Glomerular endothelial cell (primary cell): Measurements from ENCODE around the gene PTGIS. TPM values are rescaled to one million over a fixed set of nuclear protein-coding genes. Genes with fewer than 3 reads are reported as not detected.

Source experiments
- DNase-seq: peaks from one replicate; pipeline ENCODE4 v3.0.0-alpha.2; 2011; ENCODE audit warnings: low read depth, low spot score; ENCODE audit errors: extremely low read depth
- total RNA-seq: library from RNA; depleted of rRNA; stranded (reverse); fragments of >200 nt; gene quantifications from 2 replicates; pipeline ENCODE4 v1.2.3, GENCODE V29; 2015

The PTGIS gene
- total RNA-seq, 1 donor from 2014 or later, result 2.5 TPM

DNA sequence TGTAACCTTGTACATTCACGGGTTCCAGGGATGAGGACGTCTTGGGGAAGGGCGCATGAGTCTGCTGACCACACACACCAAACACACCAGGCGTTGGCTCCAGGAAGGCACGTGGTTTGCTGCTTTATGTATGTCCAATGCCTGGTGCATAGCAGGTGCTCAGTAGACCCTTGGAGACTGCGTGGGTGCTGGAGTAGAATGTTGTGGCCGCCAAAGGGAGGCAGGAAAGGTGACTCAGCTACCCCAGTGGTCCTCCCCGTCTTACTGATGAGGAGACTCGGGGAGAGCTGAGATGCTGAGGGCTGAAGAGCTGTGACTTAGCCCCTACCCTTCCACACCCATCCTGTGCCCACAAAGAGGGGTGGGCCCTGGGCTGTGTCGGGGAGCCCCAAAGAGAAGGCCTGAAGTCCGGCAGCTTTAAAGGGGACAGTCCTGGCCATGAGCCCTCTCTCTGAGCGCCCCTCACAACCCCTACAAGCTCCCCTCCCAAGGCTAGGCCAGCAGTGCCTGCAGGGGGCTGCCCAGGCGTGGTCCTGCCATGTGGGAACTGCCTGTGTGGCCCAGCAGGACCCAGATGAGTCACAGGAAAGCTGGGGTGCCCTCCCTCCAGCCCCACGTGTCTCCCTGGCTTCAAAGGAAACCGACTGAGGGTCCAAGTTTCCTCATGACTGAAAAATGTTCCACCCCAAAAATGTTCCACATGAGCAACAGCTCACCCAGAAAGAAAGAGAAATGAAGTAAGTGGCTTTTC, 28.0 kb upstream of the PTGIS start:
- DNase-seq, result no peak

- no peak for DNase-seq
Observed at GRCh38 chr20:49595346-49595745, 27.4 kb upstream of the PTGIS start.

DNA sequence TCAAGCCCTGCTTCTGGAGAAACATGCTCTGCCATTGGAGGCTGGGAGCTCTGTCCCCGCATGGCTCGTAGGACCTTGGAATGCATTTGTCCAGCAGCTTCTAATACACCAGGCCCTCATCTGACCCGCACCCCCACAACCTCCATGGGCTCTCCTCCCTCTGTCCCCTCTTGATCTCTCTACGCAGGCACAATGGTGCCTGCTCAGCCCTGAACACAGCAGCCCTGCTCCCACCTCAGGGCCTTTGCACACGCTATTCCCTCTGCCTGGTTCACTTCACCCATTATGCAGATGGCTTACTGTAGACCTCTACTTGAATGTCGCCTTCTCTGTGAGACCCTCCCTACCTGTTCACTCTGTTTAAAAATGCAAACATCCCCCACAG, 27.0 kb upstream of the PTGIS start:
- DNase-seq, result no peak

DNA sequence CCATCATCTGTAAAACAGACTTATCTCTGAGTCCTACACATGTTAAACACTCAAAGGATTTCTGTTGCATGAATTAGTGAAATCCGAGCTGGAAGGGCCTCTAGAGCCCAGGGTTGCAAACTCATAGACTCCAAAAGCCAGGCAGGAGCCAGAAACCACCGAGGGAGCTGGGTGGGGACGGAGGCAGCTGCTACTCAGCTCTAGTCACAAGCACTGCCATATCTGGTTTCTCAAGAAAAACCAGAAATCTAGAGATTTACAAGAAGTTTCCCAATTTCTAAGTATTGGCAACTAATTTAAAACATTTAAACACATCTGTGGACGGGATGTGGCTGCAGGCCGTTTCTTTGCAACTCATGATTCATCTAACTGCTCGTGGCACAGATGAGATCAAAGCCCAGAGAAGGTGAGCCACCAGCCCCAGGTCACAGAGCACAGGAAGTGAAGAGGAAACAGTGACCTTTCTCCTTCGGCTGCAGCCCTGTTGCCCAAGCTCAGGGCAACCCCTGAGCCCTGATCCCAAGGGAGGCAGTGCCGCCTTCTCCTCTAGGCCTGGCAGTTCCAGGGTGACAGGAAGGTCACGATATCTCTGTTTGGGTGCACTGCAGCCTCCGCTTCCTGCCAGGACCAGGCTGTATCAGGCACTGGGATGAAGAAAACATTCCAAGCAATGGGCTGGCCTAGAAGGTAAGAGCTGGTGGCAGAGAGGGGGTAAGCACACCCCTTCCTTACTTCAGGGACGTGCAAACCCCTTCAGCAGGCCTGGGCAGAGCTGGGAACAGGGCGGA, 26.4 kb upstream of the PTGIS start:
- DNase-seq, result no peak

DNA sequence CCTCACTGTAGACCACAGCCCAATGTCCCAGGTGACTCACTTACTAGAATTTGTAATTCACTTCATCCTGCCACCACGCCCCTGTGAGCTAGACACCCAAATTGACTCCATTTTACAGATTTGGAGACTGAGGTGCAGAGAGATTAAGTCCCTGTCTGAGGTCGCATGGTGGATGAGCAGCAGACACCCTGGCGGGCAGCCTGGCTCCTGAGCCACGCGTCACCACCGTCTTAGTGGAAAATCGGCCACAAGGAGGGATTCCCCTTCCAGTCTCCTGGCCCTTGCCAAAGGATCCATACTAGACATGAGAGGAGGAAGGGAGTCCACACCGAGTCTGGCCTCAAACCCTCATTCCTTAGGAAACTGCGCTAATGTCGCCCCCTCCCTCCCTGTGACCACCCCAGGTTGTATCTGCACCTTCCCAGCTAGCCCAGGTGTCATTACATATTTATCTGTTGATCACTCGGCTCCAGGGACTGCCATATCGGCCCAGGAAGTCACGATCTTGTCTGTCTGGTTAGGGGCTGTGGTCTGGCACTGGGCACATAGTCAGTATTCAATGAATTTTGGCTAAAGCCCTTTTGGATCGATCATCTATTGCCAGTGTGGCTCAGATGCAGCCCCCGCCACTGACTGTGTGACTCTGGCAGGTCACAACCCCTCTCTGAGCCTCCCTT, 25.7 kb upstream of the PTGIS start:
- no peak for DNase-seq

GRCh38 chr20:49592120-49592519, 24.2 kb upstream of the PTGIS start:
- DNase-seq, result no peak

DNA sequence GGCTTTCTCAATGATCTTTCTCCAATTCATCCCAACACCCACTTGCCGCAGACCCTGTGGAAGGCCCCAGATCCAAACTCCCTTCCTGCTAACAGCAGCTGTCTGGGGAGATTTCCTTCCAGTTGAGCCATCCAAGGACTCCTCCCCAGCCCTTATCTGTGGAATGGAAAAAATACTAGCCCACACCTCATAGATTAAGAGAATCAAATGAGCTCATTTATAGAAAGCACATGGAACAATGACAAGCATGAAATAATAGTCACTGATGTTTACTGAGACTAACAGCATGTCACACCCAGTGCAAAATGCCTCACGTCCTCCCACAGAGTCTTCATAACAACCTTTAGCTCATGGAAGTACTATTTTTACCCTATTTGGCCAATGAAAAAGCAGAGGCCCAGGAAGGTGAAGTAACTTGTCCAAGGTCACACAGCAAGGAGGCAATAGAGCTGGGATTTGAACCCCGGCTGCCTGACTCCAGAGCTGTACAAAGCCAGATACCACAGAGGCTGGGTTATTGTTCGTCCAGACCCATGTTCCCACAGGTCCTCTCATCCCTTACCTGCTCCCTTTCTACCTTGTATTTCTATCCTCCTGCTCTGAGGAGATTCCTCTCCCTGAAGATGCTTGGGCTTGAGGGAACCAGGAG, 23.4 kb upstream of the PTGIS start:
- no peak for DNase-seq

DNA sequence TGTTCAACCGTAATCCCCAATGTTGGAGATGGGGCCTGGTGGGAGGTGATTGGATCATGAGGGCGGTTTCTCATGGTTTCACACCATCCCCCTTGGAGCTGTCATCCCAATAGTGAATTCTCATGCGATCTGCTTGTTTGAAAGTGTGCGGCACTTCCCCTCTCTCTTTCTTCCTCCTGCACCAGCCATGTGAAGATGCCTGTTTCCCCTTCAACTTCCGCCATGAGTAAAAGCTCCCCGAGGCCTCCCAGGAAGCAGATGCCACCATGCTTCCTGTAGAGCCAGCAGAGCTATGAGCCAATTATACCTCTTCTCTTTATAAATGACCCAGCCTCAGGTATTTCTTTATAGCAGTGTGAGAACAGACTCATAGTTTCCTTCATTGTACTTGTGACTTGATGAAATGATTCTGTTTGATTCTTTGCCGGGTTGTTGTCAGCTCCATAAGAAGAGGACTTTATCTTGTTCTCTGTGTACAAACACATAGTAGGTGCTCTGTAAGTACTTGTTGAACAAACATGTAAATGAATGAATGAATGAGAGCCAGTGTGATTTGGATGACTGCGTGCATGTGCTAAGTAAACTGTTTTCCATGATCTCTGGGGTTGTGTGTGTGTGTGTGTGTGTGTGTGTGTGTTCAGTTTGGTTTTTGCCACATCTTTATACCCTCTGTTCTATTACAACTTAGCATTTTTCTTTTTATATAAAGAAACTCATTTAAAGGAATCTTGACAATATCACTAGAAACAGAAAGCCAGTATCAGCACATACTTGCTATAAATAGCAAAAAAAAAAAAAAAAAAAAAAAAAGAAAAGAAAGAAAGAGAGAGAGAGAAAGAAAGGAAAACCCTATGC, 22.5 kb upstream of the PTGIS start:
- DNase-seq, result no peak

DNA sequence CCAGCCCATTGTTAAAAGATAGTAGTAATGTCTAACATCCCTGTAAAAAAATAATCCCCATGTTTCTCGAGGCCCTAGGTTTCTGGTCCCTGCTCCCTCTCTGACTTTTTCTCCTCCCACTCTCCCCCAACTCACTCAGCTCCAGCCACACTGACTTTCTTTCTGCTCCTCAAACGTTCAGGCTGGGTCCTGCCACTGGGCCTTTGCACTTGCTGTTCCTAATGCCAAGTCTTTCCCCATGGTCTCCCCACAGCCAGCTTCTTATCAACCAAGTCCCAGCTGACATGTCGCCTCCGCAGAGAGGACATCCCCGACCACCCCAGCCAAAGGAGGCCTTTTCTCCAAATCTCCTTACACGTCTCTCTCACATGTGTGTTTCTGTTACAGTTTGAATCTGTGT, 21.8 kb upstream of the PTGIS start:
- no peak for DNase-seq

- no peak for DNase-seq
Observed at GRCh38 chr20:49587111-49587570, 19.2 kb upstream of the PTGIS start.

DNA sequence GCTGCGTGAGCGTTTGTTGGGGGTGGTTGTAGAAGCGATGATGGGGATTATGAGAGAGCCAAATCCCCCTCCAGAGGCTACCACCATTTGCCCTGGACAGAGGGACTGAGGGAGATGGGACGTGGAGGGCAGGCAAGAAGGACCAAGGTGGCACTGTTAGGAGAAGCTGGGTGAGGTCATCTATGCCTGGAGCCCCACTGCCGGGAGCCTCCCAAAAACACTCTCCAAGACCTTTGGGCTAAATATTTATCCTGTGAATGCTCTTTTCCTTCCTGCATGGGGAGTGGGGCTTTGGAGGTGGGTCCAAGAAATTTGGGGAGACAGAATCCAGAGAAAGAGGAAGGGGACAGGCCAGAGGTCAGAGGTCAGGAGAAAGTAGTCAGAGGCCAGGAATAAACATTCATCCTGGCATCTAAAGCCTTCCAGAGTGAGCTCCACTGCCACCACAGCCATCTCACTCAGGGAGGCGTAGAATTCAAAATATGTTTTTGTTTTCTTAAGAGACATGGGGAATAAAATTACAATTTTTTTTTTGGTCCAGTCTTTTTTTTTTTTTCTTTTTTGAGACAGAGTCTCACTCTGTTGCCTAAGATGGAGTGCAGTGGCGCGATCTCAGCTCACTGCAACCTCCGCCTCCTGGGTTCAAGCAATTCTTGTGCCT, 17.8 kb upstream of the PTGIS start:
- DNase-seq, result no peak

DNA sequence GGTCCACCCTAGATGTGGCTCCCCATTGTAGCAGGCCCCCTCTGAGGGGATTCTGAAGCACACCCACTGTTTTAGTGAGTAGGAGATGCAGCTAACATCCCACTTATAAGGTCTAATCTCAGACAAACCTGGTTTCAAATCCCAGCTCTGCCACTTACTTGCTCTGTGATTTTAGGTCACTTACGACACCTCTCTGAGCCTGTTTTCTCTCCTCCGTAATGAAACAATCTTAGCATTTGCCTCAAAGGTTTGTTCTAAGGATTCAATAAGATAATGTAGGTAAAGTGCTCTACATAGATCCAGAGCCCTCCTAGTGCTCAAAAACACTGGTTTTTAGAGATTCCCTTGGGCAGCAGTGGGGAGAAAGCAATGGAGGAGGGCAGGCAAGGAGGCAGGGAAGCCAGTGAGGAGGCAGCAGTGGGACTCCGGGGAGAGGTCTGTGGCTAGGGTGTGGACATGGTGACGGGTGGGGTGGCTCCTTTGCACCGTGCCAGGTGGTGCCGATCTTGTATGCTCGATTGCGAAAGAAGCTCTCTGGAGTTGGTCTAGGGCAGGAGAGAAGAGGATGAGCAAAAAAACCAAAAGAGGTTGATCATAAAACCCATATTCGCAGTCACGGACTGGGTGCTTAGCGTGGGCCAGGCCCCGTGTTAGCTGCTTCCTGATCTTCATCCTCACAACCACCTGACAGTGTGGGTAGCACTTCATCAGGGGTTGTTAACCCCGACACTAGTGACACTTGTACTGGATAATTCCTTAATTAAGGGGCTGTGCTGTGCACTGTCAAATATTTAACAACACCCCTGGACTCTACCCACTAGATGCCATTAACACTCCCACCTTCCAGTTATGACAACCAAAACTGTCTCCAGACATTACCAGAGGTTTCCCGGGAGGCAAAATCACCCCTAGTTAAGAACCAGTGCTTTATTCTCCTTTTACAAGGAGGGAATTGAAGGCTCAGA, 16.8 kb upstream of the PTGIS start:
- DNase-seq, result no peak

- DNase-seq, result no peak
Observed at GRCh38 chr20:49583669-49584417, 15.9 kb upstream of the PTGIS start.

DNA sequence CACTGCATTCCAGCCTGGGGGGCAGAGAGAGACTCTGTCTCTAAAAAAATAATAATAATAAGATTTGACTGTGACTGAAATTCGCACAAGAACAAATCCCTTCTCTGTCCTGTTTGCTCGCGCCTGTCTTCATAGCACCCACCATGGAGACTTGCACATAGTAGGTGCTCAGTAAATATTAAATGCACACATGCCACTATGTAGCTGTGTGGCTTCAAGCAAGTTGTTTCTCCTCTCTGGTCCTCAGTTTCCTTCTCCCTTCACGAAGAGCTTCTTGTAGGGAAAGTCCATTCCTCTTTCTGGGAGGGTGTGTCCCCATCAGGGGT, 15.4 kb upstream of the PTGIS start:
- no peak for DNase-seq

- DNase-seq, result no peak
Observed at GRCh38 chr20:49582413-49583334, 14.7 kb upstream of the PTGIS start.

DNA sequence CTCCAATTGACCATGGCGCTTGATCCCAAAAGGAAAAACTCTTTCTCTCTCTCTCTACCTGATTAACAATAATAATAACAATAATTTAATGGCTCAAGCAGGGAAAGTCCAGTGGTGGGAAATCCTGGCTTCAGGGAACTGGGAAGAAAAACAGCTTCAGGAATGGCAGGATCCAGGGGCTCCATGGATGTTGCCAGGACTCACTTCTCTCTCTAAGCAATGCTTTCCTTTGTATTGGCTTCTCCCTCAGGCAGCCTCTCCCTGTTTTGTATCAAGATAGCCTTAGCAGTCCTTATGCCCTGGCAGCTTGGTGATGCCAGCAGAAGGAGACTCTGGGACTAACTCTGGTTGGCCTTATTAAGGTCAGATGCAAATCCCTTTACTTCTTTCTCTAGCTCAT, 13.5 kb upstream of the PTGIS start:
- no peak for DNase-seq

GRCh38 chr20:49580813-49581174, 12.9 kb upstream of the PTGIS start:
- no peak for DNase-seq
